Spinal cord (tissue), 10 donors: ENCODE data around the gene MIS12. TPM values are rescaled to one million over a fixed set of nuclear protein-coding genes. Genes with fewer than 3 reads are reported as not detected.

Source experiments
- DNase-seq, 6 donors: peaks; one replicate each; pipeline versions ENCODE4 v3.0.0 to v3.0.0-alpha.2; 2013 to 2015; ENCODE audit warnings: low spot score in 6 of 6, low read depth in 4 of 6
- H3K27ac ChIP-seq: one replicate; pipeline ENCODE4 v1.5.1; 2013; ENCODE audit warnings: low read depth, low read length, control low read depth
- H3K27me3 ChIP-seq: one replicate; pipeline ENCODE4 v1.6.1; 2013; ENCODE audit warnings: low read length; ENCODE audit not compliant: control insufficient read depth, insufficient read depth
- H3K36me3 ChIP-seq: one replicate; pipeline ENCODE4 v1.6.1; 2013; ENCODE audit warnings: low read length; ENCODE audit not compliant: control insufficient read depth, insufficient read depth
- H3K4me1 ChIP-seq: one replicate; pipeline ENCODE4 v1.6.1; 2013; ENCODE audit warnings: low read length; ENCODE audit not compliant: control insufficient read depth, insufficient read depth
- H3K4me3 ChIP-seq: one replicate; pipeline ENCODE4 v1.5.1; 2013; ENCODE audit warnings: low read depth, low read length, control low read depth
- H3K9me3 ChIP-seq: one replicate; pipeline ENCODE4 v1.6.1; 2013; ENCODE audit warnings: low read length; ENCODE audit not compliant: control insufficient read depth, insufficient read depth
- WGBS: methylation state at CpG from one replicate; pipeline ENCODE4 v1.1.5; 2013; ENCODE audit warnings: missing lambda C conversion rate; ENCODE audit not compliant: insufficient coverage; 5-methylcytosine and 5-hydroxymethylcytosine counted together
- polyA plus RNA-seq, 2 donors: library from polyadenylated mRNA; unstranded; fragments of 120-200 nt; gene quantifications; one replicate each; pipeline ENCODE4 v1.2.1, GENCODE V29; 2013; ENCODE audit not compliant: insufficient read length in 2 of 2
- total RNA-seq, 2 donors: library from RNA; depleted of rRNA in 1 of 2; stranded (reverse); fragments of 120-200 nt in 1 of 2; fragments of >200 nt in 1 of 2; gene quantifications; one replicate each; pipeline versions ENCODE4 v1.2.3 to v1.2.4, GENCODE V29; 2013 to 2014
- donor health status: healthy.

The MIS12 gene
- total and polyA plus RNA-seq, 4 donors: 19.4 to 27.1 (median 26.6) TPM

DNA sequence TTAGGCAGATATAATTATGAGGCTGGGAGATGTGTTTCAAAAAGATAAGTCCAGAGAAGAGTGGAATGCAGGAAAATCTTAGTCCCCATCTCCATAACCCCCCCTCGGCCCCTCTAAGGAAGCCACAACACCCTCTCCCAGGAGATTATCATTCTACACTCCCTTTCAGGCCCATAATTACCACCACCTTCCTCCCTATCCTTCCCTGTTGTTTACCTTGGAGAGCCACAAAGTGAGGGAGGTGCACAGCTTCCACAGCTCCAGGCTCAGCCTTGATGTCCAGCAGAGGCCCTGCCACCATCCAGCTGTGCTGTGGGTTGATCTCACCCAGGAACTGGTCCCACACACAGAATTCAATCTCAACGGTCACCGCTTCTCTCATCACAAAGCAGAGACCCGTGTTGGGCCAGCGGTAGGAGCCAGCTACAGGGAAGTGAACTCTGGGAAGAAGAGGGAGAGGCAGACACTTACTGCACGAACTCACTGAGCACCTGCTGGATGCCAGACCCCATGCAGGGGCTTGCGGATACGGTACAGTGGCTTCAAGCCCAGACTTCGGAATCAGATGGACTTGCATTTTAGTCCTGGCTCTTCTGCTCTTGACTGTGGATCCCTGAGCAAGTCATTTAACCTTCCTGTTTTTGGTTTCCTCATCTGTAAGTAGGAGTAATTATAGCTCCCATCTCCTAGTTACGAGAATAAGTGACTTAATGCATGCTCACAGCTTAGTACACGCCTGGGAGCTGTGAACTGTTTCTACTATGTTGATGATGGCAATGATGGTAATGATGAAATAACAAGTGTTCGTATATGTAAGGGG, 44.1 kb downstream of the MIS12 start:
- 82% methylated on average over 7 of the region's 12 CpGs for WGBS
- H3K4me3 ChIP-seq: no peak overlapping the region
- H3K27me3 ChIP-seq: no peaks in the 10 kb centered on the region
- no peak for DNase-seq
- H3K9me3 ChIP-seq: no peaks in the 10 kb centered on the region
- H3K4me1 ChIP-seq: peaks cover 25% of the 10 kb centered on the region
- H3K36me3 ChIP-seq: no peaks in the 10 kb centered on the region
- no peak overlapping the region for H3K27ac ChIP-seq

DNA sequence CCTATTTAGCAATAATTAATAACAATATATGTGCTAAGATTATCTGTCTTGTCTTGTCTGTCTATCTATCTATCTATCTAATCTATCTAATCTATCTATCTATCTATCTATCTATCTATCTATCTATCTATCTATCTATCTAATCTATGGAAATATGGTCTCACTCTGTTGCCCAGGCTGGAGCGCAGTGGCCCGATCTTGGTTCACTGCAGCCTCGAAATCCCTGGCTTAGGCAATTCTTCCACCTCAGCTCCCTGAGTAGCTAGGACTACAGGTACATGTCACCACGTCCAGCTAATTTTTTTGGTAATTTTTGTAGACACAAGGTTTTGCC, 44.7 kb downstream of the MIS12 start:
- no peak overlapping the region for H3K27ac ChIP-seq
- no peaks in the 10 kb centered on the region for H3K9me3 ChIP-seq
- 100% methylated on average over 3 of the region's 4 CpGs for WGBS
- DNase-seq: no peak
- H3K4me3 ChIP-seq: no peak overlapping the region
- H3K36me3 ChIP-seq: no peaks in the 10 kb centered on the region
- no peaks in the 10 kb centered on the region for H3K27me3 ChIP-seq
- H3K4me1 ChIP-seq: peaks cover 23% of the 10 kb centered on the region

DNA sequence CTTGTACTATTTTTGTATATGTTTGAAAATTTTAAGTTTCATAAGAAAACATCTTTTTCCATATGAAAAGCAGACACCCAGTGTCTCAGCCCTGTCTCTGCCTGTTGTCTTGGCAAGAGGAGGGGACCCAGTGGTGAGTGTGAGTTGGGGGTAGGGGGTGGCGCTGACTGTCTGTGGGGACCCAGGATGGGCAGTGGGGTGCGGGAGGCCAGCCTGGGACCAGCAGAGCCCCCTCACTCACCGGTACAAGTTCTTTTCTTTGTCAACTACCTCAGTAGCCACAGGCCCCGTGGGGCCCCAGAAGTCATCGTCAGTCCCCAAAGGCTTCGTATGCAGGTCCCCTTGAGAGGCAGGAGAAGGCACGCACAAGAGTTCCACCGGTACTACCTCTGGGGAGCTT, 46.2 kb downstream of the MIS12 start:
- Histone ChIP-seq H3K9me3 (no peaks in the 10 kb centered on the region), H3K27me3 (no peaks in the 10 kb centered on the region), H3K4me3 (no peak overlapping the region), H3K27ac (no peak overlapping the region), H3K36me3 (peaks cover 2% of the 10 kb centered on the region), H3K4me1 (peaks cover 13% of the 10 kb centered on the region)
- 96% methylated on average over 8 of the region's 8 CpGs for WGBS
- DNase-seq: no peak

DNA sequence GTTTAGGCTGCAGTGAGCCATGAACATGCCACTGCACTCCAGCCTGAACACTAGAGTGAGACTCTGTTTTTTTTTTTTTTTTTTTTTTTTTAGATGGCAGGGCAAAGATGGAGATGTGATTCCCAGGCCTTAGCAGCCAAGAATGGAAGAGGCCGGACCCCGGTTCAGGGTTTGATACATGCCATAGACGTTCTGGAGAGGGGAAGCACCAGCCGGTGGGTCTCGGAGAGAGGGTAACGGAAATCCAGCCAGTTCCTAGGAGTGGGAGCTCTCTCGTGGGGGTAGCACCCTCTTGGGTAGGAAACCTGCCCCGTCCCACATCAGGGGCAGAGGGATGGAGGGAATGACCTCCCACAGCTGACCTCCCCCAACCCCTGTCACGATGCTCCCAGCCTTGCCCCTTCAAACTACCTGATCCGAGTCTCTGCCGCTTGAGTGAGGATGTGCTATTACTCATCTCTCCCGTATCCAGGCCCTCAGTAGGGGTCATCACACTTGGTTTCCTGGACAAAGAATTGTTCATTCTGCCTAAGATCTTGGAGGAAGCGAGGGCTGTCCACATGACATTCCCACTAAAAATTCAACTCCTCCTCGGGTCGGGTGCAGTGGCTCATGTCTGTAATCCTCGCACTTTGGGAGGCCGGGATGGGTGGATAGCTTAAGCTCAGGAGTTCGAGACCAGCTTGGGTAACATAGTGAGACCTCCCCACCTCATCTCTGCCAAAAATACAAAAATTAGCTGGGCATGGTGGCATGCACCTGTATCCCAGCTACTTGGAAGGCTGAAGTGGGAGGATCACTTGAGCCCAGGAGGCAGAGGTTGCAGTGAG, 47.3 kb downstream of the MIS12 start:
- H3K4me3 ChIP-seq: no peak overlapping the region
- DNase-seq: no peak
- H3K36me3 ChIP-seq: peaks cover 2% of the 10 kb centered on the region
- H3K27ac ChIP-seq: no peak overlapping the region
- H3K4me1 ChIP-seq: peaks cover 4% of the 10 kb centered on the region
- 86% methylated on average over 15 of the region's 18 CpGs for WGBS
- no peaks in the 10 kb centered on the region for H3K27me3 ChIP-seq
- H3K9me3 ChIP-seq: no peaks in the 10 kb centered on the region

DNA sequence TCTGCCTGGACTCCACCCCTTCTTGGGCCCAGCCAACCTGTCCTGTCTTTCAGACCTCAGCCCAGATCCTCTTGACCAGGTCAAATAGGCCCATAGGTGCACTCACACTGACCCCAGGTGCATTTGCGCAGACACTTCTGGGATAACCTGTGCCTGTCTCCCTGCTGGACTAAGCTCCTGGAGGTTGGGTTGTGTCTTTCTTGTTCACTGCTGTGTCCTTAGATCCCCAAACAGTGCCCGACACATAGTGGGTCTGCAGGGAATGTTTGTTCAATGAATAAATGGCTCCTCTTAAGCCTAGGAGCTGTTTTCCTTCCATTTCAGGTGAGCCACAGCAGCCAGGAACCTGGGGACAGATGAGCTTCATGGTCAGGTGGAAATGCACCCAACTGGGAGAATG, 49.1 kb downstream of the MIS12 start:
- Histone ChIP-seq H3K36me3 (peaks cover 2% of the 10 kb centered on the region), H3K4me3 (no peak overlapping the region), H3K27ac (no peak overlapping the region), H3K4me1 (peaks cover 4% of the 10 kb centered on the region), H3K27me3 (no peaks in the 10 kb centered on the region), H3K9me3 (no peaks in the 10 kb centered on the region)
- DNase-seq: no peak
- WGBS: 100% methylated on average over 2 of the region's 2 CpGs

DNA sequence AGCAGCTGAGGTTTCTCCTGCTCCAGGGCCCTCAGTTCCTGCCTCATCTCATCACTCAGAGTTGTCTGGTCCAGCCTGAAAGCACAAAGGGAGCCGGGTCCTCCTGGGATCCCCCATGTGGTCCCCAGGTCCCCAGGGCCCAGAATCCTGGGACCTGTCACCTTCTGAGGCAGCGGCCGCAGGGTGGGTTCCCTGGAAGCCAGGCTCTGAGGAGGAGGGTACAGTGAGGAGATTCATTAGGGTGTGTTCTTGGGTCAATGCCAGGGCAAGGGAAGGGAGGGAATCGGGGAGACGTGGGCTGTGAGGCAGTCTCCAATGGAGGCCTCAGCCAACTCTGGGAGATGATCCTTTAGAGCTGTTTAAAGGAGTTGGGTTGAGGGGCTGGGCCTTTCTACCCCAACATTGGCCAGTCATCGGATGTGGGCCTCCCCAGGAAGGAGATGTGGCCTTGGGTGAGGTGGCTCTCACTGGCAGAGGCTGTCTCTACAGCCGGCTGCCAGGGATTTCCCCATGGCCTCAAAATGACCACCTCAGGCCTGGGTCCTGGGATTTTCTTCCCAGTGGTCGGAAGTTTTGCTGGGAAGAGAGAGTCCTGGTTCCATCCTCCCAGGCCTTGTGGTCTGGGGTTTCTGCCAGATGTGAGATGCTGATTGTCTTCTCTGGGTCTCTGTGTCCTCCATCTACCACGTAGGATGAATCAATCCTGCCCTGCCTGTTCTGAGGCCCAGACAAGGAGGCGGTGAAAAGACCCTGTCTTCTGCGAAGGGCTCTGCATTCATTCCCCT, 50.7 kb downstream of the MIS12 start:
- no peaks in the 10 kb centered on the region for H3K27me3 ChIP-seq
- H3K4me3 ChIP-seq: no peak overlapping the region
- no peak overlapping the region for H3K27ac ChIP-seq
- H3K9me3 ChIP-seq: no peaks in the 10 kb centered on the region
- WGBS: 77% methylated on average over 10 of the region's 11 CpGs
- peaks cover 2% of the 10 kb centered on the region for H3K36me3 ChIP-seq
- peaks cover 10% of the 10 kb centered on the region for H3K4me1 ChIP-seq
- no peak for DNase-seq

DNA sequence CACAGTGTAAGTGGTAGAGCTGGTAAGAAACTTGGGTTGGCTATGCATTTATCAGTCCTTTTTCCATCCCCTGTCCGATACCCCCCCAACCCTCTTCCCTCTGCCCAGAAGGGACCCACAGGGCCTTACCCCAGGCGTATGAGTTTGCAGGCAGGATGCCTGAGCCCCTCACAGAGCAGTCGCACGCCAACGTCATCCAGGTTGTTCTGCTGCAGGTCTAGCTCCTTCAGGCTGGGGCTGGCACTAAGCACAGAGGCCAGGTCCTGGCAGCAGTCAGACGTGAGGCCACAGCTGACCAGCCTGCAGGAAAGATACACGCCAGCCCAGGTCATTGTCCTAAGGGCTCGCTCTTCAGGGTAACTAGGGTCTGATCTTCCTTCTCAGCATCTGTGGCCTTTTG, 52.9 kb downstream of the MIS12 start:
- peaks cover 10% of the 10 kb centered on the region for H3K4me1 ChIP-seq
- no peaks in the 10 kb centered on the region for H3K27me3 ChIP-seq
- no peaks in the 10 kb centered on the region for H3K9me3 ChIP-seq
- no peak overlapping the region for H3K4me3 ChIP-seq
- H3K27ac ChIP-seq: no peak overlapping the region
- H3K36me3 ChIP-seq: peaks cover 2% of the 10 kb centered on the region
- no peak for DNase-seq
- 92% methylated on average over 8 of the region's 8 CpGs for WGBS

DNA sequence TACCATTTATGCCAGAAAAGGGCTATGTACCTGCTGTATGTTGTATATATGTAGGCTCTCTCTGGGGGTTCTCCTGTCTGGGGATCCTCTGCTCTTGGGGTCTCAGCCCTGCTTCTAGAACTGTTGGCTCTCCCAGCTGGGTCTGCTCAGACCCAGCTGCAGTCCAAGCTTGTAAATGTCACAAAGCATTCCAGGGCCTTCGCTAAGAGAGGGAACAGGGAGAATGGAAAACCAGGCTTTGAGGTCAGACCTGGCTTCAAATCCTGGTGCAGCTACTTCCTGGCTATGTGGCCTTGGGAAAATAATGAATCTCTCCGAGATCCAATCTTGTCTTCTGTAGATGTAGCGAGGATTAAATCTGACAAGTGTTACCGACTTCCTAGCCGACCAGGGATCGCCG, 54.0 kb downstream of the MIS12 start:
- Histone ChIP-seq H3K36me3 (peaks cover 2% of the 10 kb centered on the region), H3K27ac (no peak overlapping the region), H3K4me1 (peaks cover 10% of the 10 kb centered on the region), H3K4me3 (no peak overlapping the region), H3K9me3 (no peaks in the 10 kb centered on the region), H3K27me3 (no peaks in the 10 kb centered on the region)
- 75% methylated on average over 2 of the region's 7 CpGs for WGBS
- no peak for DNase-seq
